ENCODE data around the gene ATL1.
"Not testable (repeated sequence)": the region's sequence is repeated elsewhere in the genome, so short reads cannot be mapped to it uniquely, and the experiment has no call there.

ATL1 gene

GRCh38 chr14:50664579-50664978, 104.6 kb downstream of the ATL1 start:
- DNase-seq = not testable (repeated sequence)

DNA sequence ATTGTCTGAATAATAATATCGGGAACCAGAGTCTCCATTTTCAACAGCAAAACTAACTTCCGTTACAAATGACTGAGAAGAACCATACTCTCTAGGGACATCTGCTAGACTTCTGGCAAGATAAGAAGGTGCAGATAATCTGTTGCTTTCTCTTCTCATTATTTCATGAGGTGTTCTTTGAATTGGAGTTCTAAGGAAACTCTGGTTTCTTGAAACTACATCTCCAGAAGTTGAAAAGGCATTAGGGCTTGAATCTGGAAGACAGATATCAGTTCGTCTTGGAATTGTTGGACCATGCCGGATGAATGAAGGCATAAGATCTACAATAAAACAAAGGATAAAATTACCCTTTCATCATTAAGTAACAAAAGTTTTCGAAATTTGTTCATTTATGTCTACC, 105.4 kb downstream of the ATL1 start:
- DNase-seq = not testable (repeated sequence)

- peak; percentile 3 to 22 for DNase-seq
Measured at GRCh38 chr14:50666772-50667683, 107.1 kb downstream of the ATL1 start.

- peak in 1 of 2 experiments; percentile 29 for DNase-seq
Measured at GRCh38 chr14:50667684-50667995, 107.7 kb downstream of the ATL1 start.

- DNase-seq = peak; percentile 69 to 82
Measured at GRCh38 chr14:50667996-50668825, 108.3 kb downstream of the ATL1 start, which contains the start of gene SAV1. Gene SAV1 (minus strand): TSS chr14:50668306. CDS start chr14:50667967, 339 bp downstream.

- DNase-seq = no peak
Measured at GRCh38 chr14:50668826-50669143, 108.8 kb downstream of the ATL1 start.

DNA sequence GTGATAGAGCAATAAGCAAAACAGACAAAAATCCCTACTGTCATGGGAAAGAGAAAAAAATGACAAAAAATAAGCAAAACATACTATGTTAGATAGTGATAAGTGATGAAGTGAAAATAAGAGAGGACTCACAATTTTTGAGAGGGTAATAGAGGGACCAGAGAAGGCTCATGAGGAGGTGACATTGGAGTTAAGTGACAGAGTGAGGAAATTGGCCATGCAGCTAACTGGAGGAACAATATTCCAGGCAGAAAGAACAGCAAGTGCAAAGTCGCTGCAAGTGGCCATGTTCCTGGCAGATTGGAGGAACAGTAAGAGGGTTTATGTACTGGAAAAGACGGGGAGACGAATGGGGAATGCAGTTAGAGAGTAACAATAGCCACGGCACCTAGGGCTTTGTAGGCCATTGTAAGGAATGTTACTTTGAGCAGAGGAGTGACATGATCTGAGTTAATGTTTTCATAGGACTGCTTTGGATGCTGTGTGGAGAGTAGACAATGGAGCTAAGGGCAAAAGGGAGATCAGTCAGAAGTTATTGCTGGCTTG, 109.6 kb downstream of the ATL1 start:
- no peak for DNase-seq

- no peak for DNase-seq
Measured at GRCh38 chr14:50670196-50670865, 110.4 kb downstream of the ATL1 start.

DNA sequence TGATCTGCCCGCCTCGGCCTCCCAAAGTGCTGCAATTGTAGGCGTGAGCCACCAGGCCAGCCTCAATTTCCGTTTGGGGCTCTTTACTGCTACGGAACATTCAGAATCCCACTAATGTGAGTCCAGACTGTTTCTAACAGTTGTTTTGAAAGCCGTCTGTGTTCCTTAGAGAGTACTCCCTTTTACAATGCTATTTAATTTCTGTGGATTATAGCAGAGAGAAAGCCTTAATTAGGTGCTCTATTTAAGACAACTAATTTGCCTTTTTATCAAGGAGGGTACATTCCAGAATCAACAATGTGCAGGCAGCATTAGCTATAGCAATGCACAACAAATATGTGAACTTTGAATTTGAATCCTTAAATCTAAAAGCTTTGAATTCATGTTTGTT, 110.9 kb downstream of the ATL1 start:
- DNase-seq = no peak

DNA sequence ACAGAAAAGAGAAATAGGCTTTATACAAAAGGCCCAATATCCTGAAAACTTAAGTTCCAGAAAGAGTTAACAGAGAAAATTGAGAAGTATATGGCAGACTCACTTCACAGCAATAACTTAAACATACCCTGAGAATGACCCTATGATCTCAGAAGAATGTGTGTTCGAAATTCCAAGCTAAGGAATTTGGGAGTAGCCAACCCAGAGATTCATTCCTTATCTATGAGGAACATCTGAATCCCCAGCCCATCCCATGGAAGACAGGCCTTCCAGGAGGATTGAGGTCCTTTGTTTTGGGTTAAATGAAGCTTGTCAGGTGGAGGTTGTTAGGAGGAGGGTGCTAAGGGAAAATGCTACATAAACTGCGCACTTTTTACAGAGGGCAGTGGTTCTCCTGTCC, 115.7 kb downstream of the ATL1 start:
- DNase-seq = no peak

DNA sequence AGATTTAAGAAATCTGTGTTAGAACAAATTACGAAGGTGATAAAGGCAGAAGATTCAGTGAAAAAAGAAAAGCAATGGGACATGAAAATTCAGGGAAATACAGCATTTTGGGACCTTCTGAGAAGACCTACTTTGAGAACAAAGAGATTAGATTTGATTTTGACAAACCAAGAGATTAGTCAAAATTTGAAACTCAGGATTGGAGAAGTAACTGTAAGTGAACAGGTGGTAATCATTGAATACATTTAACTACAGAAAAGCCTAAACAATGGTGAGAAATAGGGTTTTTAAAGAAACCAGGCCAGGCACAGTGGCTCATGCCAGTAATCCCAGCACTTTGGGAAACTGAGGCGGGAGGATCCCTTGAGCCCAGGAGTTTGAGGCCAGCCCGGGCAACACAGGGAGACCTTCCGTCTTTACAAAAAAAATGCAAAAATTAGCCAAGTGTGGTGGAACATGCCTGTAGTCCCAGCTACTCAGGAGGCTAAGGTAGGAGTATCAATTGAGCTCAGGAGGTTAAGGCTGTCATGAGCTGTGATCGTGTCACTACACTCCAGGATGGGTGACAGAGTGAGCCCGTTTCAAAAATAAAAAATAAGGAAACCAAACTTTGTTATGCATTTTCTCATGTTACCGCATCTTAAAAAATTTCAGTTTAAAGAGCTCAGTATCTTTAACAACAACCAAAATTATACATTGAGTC, 117.0 kb downstream of the ATL1 start:
- DNase-seq = no peak

DNA sequence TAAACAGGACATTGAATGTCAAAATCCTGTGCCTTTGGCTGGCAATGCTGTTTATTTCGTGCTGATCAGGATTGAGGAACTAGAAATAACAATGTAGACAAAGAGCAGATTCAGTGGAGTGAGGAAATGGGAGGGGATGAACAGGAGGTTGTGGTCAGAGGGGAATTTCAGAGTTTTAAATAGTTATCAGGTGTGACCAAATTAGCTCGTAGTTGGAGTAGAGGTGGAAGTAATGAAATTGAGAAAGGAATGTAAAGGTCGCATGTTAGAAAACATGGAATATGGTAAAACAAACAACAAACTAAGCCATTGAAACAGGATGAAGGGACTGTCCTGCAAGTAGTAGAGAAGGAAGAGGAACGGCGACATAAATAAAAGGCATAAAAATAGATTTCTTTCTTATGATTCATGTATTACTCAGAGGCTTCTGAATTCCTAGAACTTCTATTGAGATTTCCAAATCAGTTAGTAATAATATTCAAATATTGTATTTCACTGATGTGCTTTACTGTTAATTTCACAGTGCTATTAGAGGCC, 117.7 kb downstream of the ATL1 start:
- no peak for DNase-seq

- no peak for DNase-seq
Measured at GRCh38 chr14:50678163-50678562, 118.2 kb downstream of the ATL1 start.

DNA sequence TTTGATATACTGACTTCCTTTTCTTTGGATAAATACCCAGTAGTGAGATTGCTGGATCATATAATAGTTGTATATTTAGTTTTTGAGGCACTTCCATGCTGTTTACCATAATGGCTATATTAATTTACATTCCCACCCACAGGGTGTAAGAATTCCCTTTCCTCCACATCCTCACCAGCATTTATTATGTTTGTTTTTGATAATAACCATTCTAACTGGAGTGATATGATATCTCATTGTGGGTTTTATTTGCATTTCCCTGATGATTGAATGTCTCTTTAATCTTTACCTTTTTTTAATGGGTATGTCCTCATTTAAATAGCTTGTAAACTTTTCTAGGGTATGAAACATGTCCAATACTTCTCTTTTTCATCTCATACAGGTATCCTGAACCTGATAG, 119.7 kb downstream of the ATL1 start:
- no peak for DNase-seq

Data from SHP77 (cell line).